Activated CD8-positive, alpha-beta memory T cell treated with anti-CD3 and anti-CD28 coated beads for 4 hours (primary cell): ENCODE measurements around the gene GNAI1.

Experiments used
- DNase-seq, 2 donors: peaks; one replicate each; pipeline ENCODE4 v3.0.0-alpha.2; 2020; ENCODE audit warnings: low read depth in 2 of 2

The GNAI1 gene

DNA sequence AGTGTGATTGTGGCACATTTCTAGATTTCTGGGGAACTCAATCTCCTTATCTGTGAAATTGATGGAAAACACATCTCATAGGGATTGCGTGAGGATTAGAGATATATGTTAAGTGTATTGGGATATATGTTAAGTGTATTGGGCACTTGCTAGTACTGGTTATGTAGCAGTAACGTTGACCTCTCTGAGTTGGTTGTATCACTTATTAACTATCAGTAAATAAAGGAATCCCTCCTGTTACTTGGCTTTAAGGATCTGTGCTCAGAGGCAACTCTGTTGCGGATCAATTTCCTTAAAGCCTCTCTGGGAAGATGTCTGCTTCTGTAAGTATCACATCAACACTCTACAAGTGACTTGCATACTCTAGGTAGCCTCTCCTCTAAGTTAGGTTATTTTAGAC, 25.2 kb downstream of the GNAI1 start:
- DNase-seq, result no peak

DNA sequence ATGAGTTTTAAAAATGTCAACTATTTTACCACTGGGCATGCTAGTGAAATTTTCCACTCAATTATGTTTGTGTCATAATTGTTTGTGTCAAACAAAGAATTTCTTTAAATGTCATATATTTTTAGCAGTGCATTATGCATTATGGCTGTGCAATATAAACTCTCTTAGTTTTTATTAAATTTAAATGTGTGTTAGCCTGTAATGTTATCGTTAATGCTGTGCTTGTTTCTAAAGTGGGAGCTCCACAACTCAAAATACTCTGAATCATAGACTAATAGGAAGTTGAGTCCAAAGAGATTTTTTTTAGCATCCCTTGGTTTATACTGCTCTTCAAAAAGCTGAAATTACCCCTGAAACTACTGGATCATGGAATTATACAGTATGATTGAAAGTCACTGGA, 26.8 kb downstream of the GNAI1 start:
- no peak for DNase-seq

DNA sequence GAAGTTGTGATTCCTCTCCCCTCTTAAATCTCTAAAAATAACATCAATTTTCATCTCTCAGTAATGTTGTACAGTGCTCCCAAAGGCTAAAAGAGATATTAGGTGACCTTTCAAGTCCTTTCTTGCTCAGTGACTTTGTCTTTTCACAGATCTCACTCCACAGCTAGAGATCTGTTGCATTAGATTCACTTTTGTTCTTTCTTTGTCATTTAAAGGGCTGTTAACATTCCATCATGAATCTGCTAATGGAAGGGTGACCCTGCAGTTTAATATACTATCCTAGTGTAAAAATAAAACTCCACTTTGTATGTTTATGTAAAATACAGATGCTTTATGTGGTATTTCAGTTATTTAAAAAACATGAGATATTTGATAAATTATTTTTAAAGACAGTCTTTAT, 30.5 kb downstream of the GNAI1 start:
- no peak for DNase-seq

DNA sequence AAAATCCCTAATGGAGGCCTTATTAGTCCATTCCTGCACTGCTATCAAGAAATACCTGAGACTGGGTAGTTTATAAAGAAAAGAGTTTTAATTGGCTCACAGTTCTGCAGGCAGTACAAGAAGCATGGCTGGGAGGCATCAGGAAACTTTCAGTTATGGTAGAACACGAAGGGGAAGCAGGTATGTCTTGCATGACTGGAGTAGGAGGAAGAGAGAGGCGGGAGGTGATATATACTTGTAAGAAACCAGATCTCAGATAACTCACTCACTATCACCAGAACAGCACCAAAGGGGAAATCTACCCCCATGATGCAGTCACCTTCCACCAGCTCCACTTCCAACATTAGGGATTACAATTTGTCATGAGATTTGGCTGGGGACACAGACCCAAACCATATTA, 35.8 kb downstream of the GNAI1 start:
- DNase-seq, result no peak

DNA sequence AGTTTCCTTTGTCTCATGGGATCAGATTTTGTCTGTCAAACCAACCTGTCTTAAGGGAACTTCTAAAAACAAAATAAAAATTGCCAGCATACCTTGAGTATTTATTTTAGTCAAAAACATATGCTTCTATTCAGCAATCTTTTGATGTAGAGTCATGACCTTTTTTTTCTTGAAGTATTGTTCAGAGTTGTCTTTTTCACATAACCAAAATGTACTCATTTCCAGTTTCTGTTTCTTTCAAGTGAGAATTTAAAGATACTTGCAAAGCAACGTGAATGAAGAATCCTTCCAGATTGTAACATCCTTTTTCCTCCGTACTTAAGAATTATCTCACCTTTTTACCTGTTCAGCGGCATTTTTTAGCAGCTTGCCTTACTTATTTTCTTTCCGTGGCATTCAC, 37.8 kb downstream of the GNAI1 start:
- DNase-seq, result no peak

DNA sequence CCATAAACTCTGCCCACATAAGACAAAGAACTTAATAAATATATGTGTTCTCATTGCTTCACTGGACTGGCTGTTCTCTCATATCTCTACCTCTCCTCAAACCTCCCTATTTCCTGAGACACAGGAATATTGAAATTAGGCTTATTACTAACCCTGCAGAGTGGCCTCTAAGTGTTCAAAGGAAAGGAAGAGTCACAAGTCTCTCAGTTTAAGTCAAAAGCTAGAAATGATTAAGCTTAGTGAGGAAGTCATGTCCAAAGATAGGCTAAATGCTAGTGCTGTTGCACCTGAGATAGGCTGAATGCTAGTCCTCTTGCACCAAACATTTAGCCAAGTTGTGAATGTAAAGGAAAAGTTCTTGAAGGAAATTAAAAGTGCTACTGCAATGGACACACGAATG, 41.1 kb downstream of the GNAI1 start:
- DNase-seq, result no peak

DNA sequence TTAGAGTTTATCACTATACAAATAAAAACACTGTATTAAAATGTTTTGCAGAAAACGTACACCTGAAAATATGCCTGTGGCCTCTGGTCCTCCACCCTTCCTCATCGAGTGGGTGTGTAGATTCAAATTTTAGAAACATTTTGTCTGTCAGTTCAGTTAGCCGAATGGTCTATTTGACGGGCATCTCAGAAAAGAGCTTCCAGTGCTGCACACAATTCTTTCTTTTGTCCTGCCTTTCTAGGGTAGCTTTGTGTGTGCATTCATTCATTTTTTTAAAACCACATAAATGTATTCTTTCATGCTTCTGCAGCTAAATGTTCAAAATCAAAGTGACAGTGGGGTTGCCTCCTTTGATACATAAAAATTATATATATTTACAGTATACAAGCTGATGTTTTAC, 46.8 kb downstream of the GNAI1 start:
- DNase-seq, result no peak

DNA sequence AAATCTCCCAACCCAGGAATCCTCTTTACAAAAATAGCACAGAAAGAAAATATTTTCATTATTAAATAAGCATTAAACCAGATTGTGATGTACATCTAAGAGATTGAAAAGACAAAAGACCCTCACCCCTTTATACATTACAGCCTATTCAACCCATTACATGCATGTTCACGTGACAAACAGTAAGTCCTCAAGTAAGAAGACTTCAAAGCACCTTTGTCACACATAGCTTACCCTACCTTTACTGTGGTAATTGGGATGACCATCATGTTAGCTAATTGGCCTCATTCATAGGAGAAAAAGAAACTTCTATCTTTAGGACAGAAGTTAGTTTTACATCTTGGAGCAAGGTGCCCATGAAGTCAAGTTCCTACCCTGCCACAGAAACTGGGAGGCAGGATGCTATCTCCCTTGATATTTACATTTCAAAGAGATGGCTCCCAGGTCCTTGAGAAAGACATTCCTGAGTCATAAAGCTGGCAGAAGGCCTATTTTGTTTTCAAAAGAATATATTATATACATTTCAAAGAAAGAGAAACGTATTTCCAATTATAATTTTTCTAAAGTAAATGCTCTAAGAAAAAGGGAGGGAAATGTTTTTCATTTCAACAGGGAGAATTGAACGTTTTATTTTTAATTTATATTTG, 48.1 kb downstream of the GNAI1 start:
- DNase-seq, result no peak

DNA sequence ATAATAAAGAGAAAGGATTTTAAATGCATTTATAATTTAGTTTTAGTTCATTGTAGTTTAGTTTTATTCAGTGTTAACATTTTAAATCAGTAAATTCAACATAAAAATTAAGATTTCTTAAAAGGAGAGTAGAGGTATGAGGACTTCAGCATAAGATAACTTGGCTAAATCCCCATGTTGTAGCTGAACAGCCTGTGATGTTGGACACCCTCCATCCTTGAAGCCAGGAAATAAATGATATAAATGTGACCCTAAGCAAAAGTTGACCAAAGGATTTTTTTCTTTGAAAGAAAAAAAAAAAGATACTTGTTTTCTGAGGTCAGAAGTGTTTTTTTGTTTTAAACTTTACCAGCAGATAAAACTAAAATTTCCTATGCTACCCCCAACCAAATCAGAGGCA, 48.7 kb downstream of the GNAI1 start:
- DNase-seq, result no peak

DNA sequence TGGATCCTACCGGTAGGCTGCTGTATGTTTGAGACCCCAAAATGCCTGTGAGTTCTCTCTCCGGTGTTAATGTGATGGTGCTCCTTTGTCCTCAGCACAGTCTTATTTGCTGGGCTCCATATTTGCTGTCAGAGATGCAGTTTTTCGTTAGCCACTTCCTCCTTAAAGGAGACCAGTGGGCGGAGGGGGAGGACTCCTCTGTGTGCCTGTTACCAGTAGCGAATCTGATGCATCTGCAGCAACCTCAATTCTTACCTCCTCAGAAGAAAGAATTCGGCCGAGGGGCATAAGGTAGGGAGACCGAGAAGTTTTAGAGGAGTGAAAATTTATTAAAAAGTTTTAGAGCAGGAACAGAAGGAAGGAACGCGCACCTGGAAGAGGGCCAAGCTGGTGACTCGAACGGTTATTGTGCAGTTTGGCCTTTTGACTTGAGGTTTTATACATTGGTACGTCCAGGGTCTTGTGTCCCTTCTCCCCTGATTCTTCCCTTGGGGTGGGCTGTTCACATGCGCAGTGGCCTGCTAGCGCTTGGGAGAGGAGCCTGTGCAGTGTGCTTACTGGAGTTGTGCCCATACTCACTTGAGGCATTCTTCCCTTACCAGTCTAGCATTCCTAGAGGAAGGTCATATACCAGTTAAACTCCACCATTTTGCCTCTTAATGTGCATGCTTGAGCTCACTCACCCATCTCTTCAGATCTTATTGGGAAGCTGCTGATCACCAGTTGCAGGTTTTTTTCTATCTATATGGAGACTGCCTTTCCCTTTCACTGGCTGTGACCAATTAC, 49.5 kb downstream of the GNAI1 start:
- no peak for DNase-seq

DNA sequence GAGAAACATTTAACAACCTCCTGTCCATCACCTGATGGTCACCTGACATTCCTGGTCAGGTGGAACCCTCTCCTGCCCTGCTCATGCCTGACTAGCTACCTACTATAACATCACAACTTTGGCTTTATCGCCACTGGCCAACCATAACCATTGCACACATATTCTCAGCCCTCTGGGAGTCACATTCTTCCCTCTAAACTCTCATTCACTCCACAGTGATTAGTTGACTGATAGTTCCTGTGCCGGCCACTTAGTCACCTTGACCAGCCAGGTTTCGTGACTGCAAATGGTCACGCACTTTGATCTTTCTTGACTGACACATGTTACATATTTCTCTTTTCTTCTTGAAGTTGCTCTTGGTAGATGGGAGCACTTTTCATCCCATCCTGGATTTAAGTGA, 50.1 kb downstream of the GNAI1 start:
- no peak for DNase-seq

DNA sequence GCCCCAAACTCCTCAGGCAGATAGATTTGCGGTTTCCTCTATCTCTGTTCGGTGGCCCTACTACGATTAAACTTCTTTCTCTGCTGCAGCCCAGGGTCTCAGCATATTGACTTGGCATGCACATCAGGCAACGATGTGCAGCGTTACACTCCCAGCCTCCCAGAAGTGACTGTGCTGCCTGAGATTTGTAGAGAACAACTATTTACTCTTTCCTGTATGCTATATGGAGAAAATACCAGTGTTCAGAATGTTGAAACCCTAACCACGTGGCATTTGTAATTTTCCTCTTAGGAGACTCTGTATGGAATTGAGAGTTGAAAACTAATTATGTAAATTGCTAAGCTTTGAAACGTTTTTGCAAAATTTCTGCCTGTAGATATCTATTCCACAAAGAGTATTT, 50.9 kb downstream of the GNAI1 start:
- no peak for DNase-seq

DNA sequence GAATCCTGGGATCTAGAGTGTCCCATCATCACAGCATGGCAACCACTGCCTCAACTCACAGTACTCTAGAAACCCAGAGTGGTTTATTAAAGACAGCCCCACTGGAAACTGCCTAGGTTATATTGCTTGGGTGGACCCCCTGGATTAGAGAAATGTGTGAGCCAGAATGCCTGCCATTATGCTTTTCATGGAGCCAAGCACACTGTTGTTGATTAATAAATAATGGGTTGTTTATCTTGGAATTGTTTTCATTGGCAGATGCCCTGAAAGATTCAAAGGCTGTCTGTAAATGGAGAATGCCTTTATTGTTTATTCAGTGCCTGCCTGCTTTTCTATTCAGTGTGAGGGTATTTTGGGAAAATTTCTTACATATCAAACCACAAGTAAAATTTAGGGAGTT, 52.1 kb downstream of the GNAI1 start:
- DNase-seq, result no peak

DNA sequence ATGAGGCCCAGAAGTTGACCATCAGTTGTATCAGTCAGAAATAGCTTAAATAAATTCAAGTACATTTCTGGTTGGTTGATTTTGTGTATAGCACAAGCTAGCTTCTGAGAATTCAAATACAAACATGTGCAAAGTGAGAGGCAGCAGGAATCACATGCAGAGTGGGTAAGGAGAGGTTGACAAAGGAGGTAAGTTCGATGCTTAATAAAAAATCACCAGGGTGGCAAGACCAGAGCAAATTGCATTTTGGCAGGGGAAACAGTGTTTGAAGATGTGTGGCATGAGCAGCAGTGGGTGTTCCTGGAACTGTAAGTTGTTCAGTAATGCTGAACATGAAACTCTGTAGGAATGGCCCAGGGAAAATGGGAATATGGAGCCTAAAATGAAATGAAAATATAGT, 52.6 kb downstream of the GNAI1 start:
- no peak for DNase-seq

DNA sequence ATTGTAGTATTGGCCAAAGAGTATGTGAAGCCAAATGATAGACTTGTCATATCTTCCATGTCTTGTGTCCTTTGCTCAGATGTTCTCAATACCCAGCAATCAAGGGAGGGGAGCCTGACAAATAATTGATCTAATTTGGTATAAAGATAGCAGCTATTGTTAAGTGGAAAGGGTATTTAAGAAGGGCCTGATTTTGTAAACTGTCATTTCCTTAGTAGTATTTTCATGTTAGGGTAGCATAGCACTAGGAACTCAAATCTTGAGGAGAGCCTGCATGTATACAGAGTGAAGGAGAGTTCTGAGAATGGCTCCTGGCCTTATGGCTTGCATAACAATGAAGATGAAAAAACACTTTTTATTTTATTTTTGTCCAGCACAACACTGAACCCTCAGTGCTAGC, 53.1 kb downstream of the GNAI1 start:
- no peak for DNase-seq

DNA sequence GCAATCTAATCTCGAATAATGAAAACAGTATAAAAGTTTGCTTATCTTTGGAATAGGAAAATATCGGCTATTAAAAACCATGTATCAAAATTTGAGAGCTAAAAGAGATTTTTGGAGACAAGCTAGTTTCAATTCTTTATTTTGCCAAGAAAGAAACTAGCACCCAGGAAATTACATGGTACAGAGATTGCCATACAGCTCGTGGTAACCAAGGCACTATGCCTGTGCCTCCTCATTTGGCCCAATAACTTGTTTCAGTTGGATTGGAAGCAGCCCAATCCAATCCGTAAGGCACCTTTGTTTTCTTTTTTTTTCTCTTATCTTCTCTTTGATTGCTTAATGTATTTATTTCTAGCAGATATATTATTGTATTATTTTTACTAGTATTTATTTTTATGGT, 55.0 kb downstream of the GNAI1 start:
- DNase-seq, result no peak

DNA sequence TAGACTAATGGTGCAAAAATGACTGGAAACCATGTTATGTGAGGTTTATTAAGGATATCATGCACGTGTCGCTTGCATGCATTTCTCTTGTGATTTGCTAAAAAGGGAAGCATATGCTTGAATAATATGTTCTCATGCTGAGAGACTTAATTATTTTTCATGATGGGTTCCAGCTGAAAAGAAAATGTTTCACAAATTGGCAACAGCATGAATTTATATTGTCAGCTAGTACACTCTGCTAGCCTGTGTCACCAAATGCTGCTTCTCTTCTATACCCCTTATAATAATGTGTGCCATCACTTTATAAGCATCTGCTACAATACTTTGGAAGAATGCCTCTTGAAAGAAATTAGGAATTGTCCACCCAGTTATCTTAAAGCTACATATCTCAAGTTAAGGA, 63.0 kb downstream of the GNAI1 start:
- DNase-seq, result no peak

DNA sequence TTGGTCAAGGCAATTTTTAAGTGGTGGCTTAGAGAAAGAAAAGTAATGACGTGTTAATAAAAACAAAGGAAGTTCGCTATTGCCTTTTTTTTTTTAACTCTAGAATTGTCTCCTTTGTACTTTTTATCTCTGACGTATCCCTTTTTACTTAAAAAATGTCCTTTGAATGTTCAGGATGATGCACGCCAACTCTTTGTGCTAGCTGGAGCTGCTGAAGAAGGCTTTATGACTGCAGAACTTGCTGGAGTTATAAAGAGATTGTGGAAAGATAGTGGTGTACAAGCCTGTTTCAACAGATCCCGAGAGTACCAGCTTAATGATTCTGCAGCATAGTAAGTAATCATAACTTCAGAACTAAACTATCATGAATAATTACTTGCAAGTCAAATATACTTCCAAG, 64.4 kb downstream of the GNAI1 start:
- no peak for DNase-seq

DNA sequence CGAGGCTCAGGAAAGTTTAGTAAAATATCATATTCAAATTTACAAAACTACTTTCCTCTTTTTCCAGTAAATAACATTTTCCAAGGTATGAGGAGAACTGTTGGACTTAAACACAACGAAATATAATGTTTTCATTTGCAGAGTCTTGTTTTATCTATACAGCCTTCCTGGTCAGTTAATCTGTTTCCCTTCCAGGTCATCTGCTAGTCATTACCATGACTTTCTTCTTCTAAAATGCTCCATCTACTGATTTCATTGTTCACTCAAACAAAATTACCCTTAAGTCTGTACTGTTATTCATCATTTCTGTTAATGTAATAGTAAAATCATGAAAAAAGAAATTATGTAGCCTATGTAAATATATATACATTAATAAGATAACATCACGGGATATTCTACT, 69.8 kb downstream of the GNAI1 start:
- no peak for DNase-seq

DNA sequence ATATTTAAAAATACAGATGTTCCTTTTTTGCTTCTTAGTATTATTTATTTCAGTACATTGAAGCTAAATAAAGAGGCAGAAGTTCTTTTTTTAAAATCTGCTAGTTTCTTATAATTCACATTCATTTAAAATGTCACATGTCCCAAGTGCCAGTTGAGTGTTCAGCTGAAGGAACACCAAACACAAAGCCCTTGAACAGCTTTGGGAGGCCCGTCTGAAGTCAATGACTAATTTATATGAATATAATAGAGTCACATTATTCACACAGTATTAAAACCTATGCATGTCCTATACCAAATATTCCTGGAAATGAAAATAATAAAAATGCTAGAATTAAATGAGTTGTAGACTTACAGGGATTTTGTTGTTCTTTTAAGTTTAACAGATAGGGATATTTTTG, 70.3 kb downstream of the GNAI1 start:
- DNase-seq, result no peak

DNA sequence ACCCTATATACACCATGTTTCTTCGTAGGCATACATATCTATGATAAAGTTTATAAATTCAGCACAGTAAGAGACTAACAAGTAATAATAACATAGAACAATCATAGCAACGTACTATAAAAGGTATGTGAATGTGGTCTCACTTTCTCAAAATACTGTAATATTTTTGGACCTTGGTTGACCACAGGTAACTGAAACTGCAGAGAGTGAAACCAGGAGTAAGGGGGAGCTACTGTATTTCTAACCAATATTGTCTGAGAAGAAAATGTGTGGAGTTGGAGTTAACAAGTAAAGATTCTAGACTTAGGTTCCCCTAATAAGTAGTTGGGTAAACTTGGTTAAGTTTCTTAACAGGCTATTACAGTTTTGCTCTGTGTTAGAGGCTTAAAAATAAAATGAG, 72.1 kb downstream of the GNAI1 start:
- no peak for DNase-seq

DNA sequence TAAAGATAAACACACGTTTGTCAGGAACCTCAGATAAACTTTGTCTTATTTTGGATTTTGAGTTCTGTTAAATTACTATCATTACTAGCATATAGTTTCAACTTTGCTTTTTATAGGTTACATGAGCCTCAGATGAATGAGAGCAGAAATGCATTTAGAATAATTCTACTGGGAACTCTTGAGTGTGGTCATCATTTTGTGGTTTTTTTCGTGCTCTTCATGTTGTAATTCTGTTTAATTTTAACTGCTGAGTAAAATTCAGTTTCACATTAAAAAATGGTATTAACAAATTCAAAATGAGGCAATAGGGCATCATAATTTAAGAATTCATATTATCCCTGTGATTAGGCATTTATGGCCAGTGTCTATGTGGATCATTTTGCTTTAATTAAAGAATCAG, 72.9 kb downstream of the GNAI1 start:
- DNase-seq, result no peak

DNA sequence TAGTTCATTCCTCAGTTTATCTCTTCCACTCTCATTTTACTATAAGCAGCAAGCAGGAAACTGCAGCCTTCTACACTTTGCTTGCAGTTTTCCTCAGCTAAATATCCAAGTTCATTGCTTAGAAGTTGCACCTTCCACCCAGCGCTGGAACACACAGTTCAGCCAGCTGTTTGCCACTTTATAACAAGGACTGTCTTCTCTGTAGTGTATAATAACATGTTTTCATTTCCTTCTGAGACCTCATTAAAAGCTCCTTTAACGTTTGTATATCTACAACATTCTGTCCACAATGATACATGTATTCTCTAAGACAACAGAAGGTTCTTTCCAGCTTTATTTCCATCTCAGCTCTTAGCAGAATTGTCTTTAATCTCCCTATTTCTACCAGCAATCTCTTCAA, 74.1 kb downstream of the GNAI1 start:
- no peak for DNase-seq

DNA sequence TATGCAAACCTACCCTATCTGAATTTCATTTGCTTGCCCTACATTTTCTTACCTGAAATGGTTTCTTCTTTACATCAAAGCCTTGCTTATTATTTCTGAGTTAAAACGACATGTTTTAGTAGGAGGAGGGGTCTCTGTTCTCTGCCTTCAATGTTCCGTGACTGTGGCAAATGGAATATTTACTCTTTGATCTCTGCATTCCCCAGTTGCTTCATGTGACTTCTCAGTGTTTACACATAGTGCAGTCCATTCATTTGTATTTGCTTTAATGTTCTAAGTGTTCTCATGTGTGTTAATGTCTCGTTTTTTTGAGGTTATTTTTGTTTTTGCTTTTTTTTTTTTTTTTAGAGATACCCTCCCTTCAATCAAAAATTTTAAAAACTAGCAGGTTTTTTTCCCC, 75.8 kb downstream of the GNAI1 start:
- DNase-seq, result no peak
